Adrenal gland (tissue), 5 donors: ENCODE data around the gene SLC8A2.
A peak's percentile ranks its signal among the peaks of the same experiment; 100 is the strongest.

Experiments
- CTCF ChIP-seq, 6 experiments: fragments of 450-650 bp in 4 of 6; fragments of 200-600 bp in 2 of 6; sonication (generic) in 1 of 6; IDR thresholded peaks; 1 replicate in 5 of 6; 2 replicates in 1 of 6; pipeline versions ENCODE4 v1.5.1 to v1.8.0; 2016 to 2021; ENCODE audit warnings: antibody characterized with exemption in 6 of 6, mild to moderate bottlenecking in 2 of 6, moderate library complexity in 1 of 6
- POLR2A ChIP-seq, 2 donors: fragments of 450-650 bp; IDR thresholded peaks; one replicate each; pipeline ENCODE4 v1.6.1; 2017; ENCODE audit warnings: antibody characterized with exemption in 2 of 2, mild to moderate bottlenecking in 2 of 2, moderate library complexity in 1 of 2
- donor health status: DM: no; HTN: no; CAD: no.

- peak; percentile 82 to 97 (median 94) for TF ChIP-seq CTCF (IDR thresholded peaks at IDR 0.05)
- peak in 1 of 2 donors; percentile 59 for TF ChIP-seq POLR2A (IDR thresholded peaks at IDR 0.05)
Observed at GRCh38 chr19:47483800-47484690, 12.4 kb upstream of the SLC8A2 start, which contains the start of gene KPTN.
